HEK293 (cell line): ENCODE results near the gene SLC35D1.
A peak's percentile ranks its signal among the peaks of the same experiment; 100 is the strongest.

Experiments
- CTCF ChIA-PET: fragments of 350-600 bp; formaldehyde crosslinking; extraction: SDS; loops from one replicate; lab custom pipeline; 2021; ENCODE audit warnings: antibody characterized with exemption; lab: Yijun Ruan, JAX
- POLR2A ChIA-PET: fragments of 300-600 bp; formaldehyde crosslinking; extraction: SDS; loops from one replicate; lab custom pipeline; 2020; ENCODE audit warnings: antibody characterized with exemption, inconsistent platforms; lab: Yijun Ruan, JAX
- H3K27ac ChIP-seq: fragments of 200-500 bp; sonication (Bioruptor generic); 2 replicates; pipeline ENCODE4 v1.5.1; 2014; ENCODE audit warnings: low read depth, low read length, control low read depth, inconsistent platforms; ENCODE audit errors: extremely low read depth
- H3K36me3 ChIP-seq, 2 experiments: fragments of 200-500 bp in 1 of 2; sonication (Bioruptor generic) in 1 of 2; 1 replicate in 1 of 2; 2 replicates in 1 of 2; pipeline ENCODE4 v1.5.1; 2014 to 2017; ENCODE audit warnings: inconsistent platforms in 2 of 2, low read length in 2 of 2; ENCODE audit not compliant: control insufficient read depth in 2 of 2, insufficient read depth in 1 of 2
- H3K4me1 ChIP-seq: fragments of 200-500 bp; sonication (Bioruptor generic); 2 replicates; pipeline ENCODE4 v1.5.1; 2014; ENCODE audit warnings: mild to moderate bottlenecking, low read length, inconsistent platforms; ENCODE audit not compliant: control insufficient read depth, insufficient read depth
- H3K4me3 ChIP-seq: 2 replicates; pipeline ENCODE4 v1.5.1; 2011; ENCODE audit warnings: low read depth, mild to moderate bottlenecking, control low read depth, low read length, moderate library complexity
- H3K9me3 ChIP-seq: fragments of 200-500 bp; sonication (Bioruptor generic); 2 replicates; pipeline ENCODE4 v1.5.1; 2014; ENCODE audit warnings: low read depth, low read length, inconsistent platforms; ENCODE audit not compliant: control insufficient read depth, insufficient read depth
- INSM2 ChIP-seq: fragments of 450-650 bp; formaldehyde crosslinking; IDR thresholded peaks from 2 replicates; pipeline ENCODE4 v1.5.1; 2016; ENCODE audit warnings: missing biosample characterization, missing genetic modification characterization
- KLF1 ChIP-seq: fragments of 450-650 bp; formaldehyde crosslinking; IDR thresholded peaks from 2 replicates; pipeline ENCODE4 v1.5.1; 2016; ENCODE audit warnings: missing biosample characterization, missing genetic modification characterization
- KLF10 ChIP-seq: fragments of 450-650 bp; IDR thresholded peaks from 2 replicates; pipeline ENCODE4 v1.5.1; 2018; ENCODE audit warnings: missing biosample characterization, mild to moderate bottlenecking, missing genetic modification characterization
- REPIN1 ChIP-seq: fragments of 450-650 bp; formaldehyde crosslinking; IDR thresholded peaks from 2 replicates; pipeline ENCODE4 v1.5.1; 2017; ENCODE audit warnings: missing biosample characterization, missing genetic modification characterization, low read depth
- SETDB1 ChIP-seq: IDR thresholded peaks from one replicate; pipeline ENCODE4 v1.6.1; 2017; ENCODE audit warnings: mild to moderate bottlenecking, low read length, moderate library complexity, mixed read lengths; ENCODE audit not compliant: insufficient read length
- YY1 ChIP-seq: fragments of 450-650 bp; formaldehyde crosslinking; IDR thresholded peaks from 2 replicates; pipeline ENCODE4 v1.5.1; 2018; ENCODE audit warnings: missing biosample characterization, missing genetic modification characterization
- ZBTB17 ChIP-seq: fragments of 450-650 bp; formaldehyde crosslinking; IDR thresholded peaks from 2 replicates; pipeline ENCODE4 v1.5.1; 2016; ENCODE audit warnings: missing biosample characterization, missing genetic modification characterization
- ZEB2 ChIP-seq: fragments of 450-650 bp; formaldehyde crosslinking; IDR thresholded peaks from 2 replicates; pipeline ENCODE4 v1.5.1; 2016; ENCODE audit warnings: missing biosample characterization, missing genetic modification characterization
- ZIC2 ChIP-seq: fragments of 450-650 bp; formaldehyde crosslinking; IDR thresholded peaks from 2 replicates; pipeline ENCODE4 v1.5.1; 2016; ENCODE audit warnings: missing biosample characterization, missing genetic modification characterization
- ZNF133 ChIP-seq: fragments of 450-650 bp; formaldehyde crosslinking; IDR thresholded peaks from 2 replicates; pipeline ENCODE4 v1.5.1; 2016; ENCODE audit warnings: missing biosample characterization, missing genetic modification characterization
- ZNF138 ChIP-seq: fragments of 450-650 bp; formaldehyde crosslinking; IDR thresholded peaks from 2 replicates; pipeline ENCODE4 v1.5.1; 2016; ENCODE audit warnings: missing biosample characterization, missing genetic modification characterization, borderline replicate concordance
- ZNF18 ChIP-seq: fragments of 450-650 bp; formaldehyde crosslinking; IDR thresholded peaks from 2 replicates; pipeline ENCODE4 v1.5.1; 2016; ENCODE audit warnings: missing biosample characterization, missing genetic modification characterization
- ZNF2 ChIP-seq: fragments of 450-650 bp; formaldehyde crosslinking; IDR thresholded peaks from 2 replicates; pipeline ENCODE4 v1.5.1; 2016; ENCODE audit warnings: missing biosample characterization, missing genetic modification characterization
- ZNF221 ChIP-seq: fragments of 450-650 bp; formaldehyde crosslinking; IDR thresholded peaks from 2 replicates; pipeline ENCODE4 v1.5.1; 2017; ENCODE audit warnings: missing biosample characterization, missing genetic modification characterization, borderline replicate concordance
- ZNF223 ChIP-seq: fragments of 450-650 bp; formaldehyde crosslinking; IDR thresholded peaks from 2 replicates; pipeline ENCODE4 v1.5.1; 2016; ENCODE audit warnings: missing biosample characterization, missing genetic modification characterization
- ZNF350 ChIP-seq: fragments of 450-650 bp; formaldehyde crosslinking; IDR thresholded peaks from 2 replicates; pipeline ENCODE4 v1.5.0; 2017; ENCODE audit warnings: missing biosample characterization, mild to moderate bottlenecking, missing genetic modification characterization
- ZNF391 ChIP-seq: fragments of 450-650 bp; formaldehyde crosslinking; IDR thresholded peaks from 2 replicates; pipeline ENCODE4 v1.5.1; 2016; ENCODE audit warnings: low read depth, missing biosample characterization, missing genetic modification characterization, borderline replicate concordance
- ZNF394 ChIP-seq: fragments of 450-650 bp; formaldehyde crosslinking; IDR thresholded peaks from 2 replicates; pipeline ENCODE4 v1.5.1; 2016; ENCODE audit warnings: missing biosample characterization, missing genetic modification characterization, mild to moderate bottlenecking, moderate library complexity, borderline replicate concordance
- ZNF488 ChIP-seq: fragments of 450-650 bp; formaldehyde crosslinking; IDR thresholded peaks from 2 replicates; pipeline ENCODE4 v1.5.1; 2016; ENCODE audit warnings: missing biosample characterization, missing genetic modification characterization
- ZNF514 ChIP-seq: fragments of 450-650 bp; formaldehyde crosslinking; IDR thresholded peaks from 2 replicates; pipeline ENCODE4 v1.5.1; 2016; ENCODE audit warnings: missing biosample characterization, missing genetic modification characterization
- ZNF549 ChIP-seq: fragments of 450-650 bp; IDR thresholded peaks from 2 replicates; pipeline ENCODE4 v1.5.1; 2018; ENCODE audit warnings: missing biosample characterization, missing genetic modification characterization, mild to moderate bottlenecking, inconsistent platforms, moderate library complexity
- ZNF555 ChIP-seq: fragments of 450-650 bp; formaldehyde crosslinking; conservative IDR thresholded peaks from 2 replicates; pipeline ENCODE4 v1.5.1; 2017; ENCODE audit warnings: missing biosample characterization, mild to moderate bottlenecking, missing genetic modification characterization, inconsistent platforms
- ZNF596 ChIP-seq: fragments of 450-650 bp; IDR thresholded peaks from 2 replicates; pipeline ENCODE4 v1.5.0; 2018; ENCODE audit warnings: missing biosample characterization, mild to moderate bottlenecking, missing genetic modification characterization, moderate library complexity
- ZNF626 ChIP-seq: fragments of 450-650 bp; sonication (Bioruptor Pico); formaldehyde crosslinking; IDR thresholded peaks from 2 replicates; pipeline ENCODE4 v1.5.1; 2018; ENCODE audit warnings: missing biosample characterization, missing genetic modification characterization, inconsistent platforms
- ZNF654 ChIP-seq: fragments of 450-650 bp; formaldehyde crosslinking; IDR thresholded peaks from 2 replicates; pipeline ENCODE4 v1.5.1; 2016; ENCODE audit warnings: low read depth, missing biosample characterization, missing genetic modification characterization
- ZNF701 ChIP-seq: fragments of 450-650 bp; formaldehyde crosslinking; IDR thresholded peaks from 2 replicates; pipeline ENCODE4 v1.5.1; 2016; ENCODE audit warnings: missing biosample characterization, missing genetic modification characterization
- ZSCAN18 ChIP-seq: fragments of 450-650 bp; formaldehyde crosslinking; IDR thresholded peaks from 2 replicates; pipeline ENCODE4 v1.5.1; 2016; ENCODE audit warnings: missing biosample characterization, missing genetic modification characterization

SLC35D1 gene

GRCh38 chr1:67097305-67097704 lies 43.4 kb upstream of the SLC35D1 start (continued):
- TF ChIP-seq ZNF488 (tag by site-specific recombination) (no peak), ZEB2 (no peak), ZNF701 (tag by site-specific recombination) (no peak), INSM2 (tag by site-specific recombination) (no peak), ZBTB17 (tag by site-specific recombination) (no peak), ZNF221 (no peak), ZNF391 (tag by site-specific recombination) (no peak), ZNF514 (no peak), ZNF223 (tag by site-specific recombination) (no peak), ZNF18 (tag by site-specific recombination) (no peak)
- TF ChIP-seq, all 188 proteins: peak for 0

GRCh38 chr1:67094191-67094590 lies 40.2 kb upstream of the SLC35D1 start:
- POLR2A ChIA-PET, result no interaction called here
- Histone ChIP-seq H3K27ac (no peak overlapping the region), H3K36me3 (no peaks in the 10 kb centered on the region), H3K9me3 (no peaks in the 10 kb centered on the region), H3K4me1 (no peaks in the 10 kb centered on the region), H3K4me3 (no peak overlapping the region)
- no peak for TF ChIP-seq ZNF555 (tag by site-specific recombination)
- no peak for TF ChIP-seq ZNF596 (tag by site-specific recombination)
- no peak for TF ChIP-seq ZNF350
- no peak for TF ChIP-seq YY1 (tag by site-specific recombination)
- no peak for TF ChIP-seq ZNF2
- CTCF ChIA-PET, result interaction anchor here (0.5 to 0.6 kb wide), 2 partner anchors 90 to 94 kb away, joined by 3 to 6 read pairs; no protein-coding TSS in a partner anchor

- no peaks in the 10 kb centered on the region for H3K9me3 ChIP-seq
- CTCF ChIA-PET, result interaction anchor here (0.7 kb wide), 1 partner anchor 104 kb away, joined by 4 read pairs; no protein-coding TSS in a partner anchor
- no peaks in the 10 kb centered on the region for H3K4me1 ChIP-seq
- TF ChIP-seq KLF10 (tag by site-specific recombination), result no peak
- TF ChIP-seq REPIN1 (tag by site-specific recombination), result no peak
- TF ChIP-seq ZSCAN18 (tag by site-specific recombination), result no peak
- TF ChIP-seq ZNF549 (tag by site-specific recombination), result peak; percentile 99
- no peak for TF ChIP-seq KLF1 (tag by site-specific recombination)
- TF ChIP-seq ZNF138 (tag by site-specific recombination), result no peak
- no peak for TF ChIP-seq ZNF626 (tag by site-specific recombination)
- TF ChIP-seq SETDB1, result peak; percentile 47
- no peak for TF ChIP-seq ZNF654 (tag by site-specific recombination)
- TF ChIP-seq ZNF133, result no peak
- no peak for TF ChIP-seq ZNF394 (tag by site-specific recombination)
- no peak for TF ChIP-seq ZIC2
- H3K27ac ChIP-seq, result no peak overlapping the region
- H3K36me3 ChIP-seq, result no peaks in the 10 kb centered on the region
- no peak overlapping the region for H3K4me3 ChIP-seq
- POLR2A ChIA-PET, result no interaction called here
Measured at GRCh38 chr1:67089685-67090208, 35.8 kb upstream of the SLC35D1 start.
